CD4-positive, alpha-beta T cell (primary cell): ENCODE measurements around the gene ENPEP. TPM values are rescaled to one million over a fixed set of nuclear protein-coding genes. Genes with fewer than 3 reads are reported as not detected.

Experiments used
- ATAC-seq: fragments of 200-7000 bp; cut with Tn5 transposase; one replicate; pipeline ENCODE4 v1.10.0; 2022; ENCODE audit warnings: mild to moderate bottlenecking; ENCODE audit not compliant: poor library complexity
- CTCF ChIA-PET: fragments of 350-600 bp; sonication (Branson Sonifier 250); formaldehyde crosslinking; loops from one replicate; lab custom pipeline; 2021; ENCODE audit warnings: antibody characterized with exemption, inconsistent platforms; lab: Charles Lee
- POLR2A ChIA-PET: fragments of 350-600 bp; sonication (Branson Sonifier 250); formaldehyde crosslinking; loops from one replicate; lab custom pipeline; 2021; ENCODE audit warnings: antibody characterized with exemption, inconsistent platforms; lab: Charles Lee
- DNase-seq, 14 experiments: peaks; one replicate each; pipeline ENCODE4 v3.0.0-alpha.2; 2013 to 2020; ENCODE audit warnings: mixed read lengths in 2 of 14
- H3K27ac ChIP-seq, 2 donors: one replicate each; pipeline versions ENCODE4 v1.5.1 to v1.7.0; 2013; ENCODE audit warnings: low read length in 2 of 2, low read depth in 1 of 2, mild to moderate bottlenecking in 1 of 2
- H3K27me3 ChIP-seq, 2 experiments: 1 replicate in 1 of 2; 2 replicates in 1 of 2; pipeline versions ENCODE4 v1.6.1 to v1.7.0; 2013; ENCODE audit warnings: low read length in 2 of 2, control low read depth in 1 of 2, mild to moderate bottlenecking in 1 of 2, moderate library complexity in 1 of 2; ENCODE audit not compliant: insufficient read depth in 2 of 2, control insufficient read depth in 1 of 2
- H3K36me3 ChIP-seq: one replicate; pipeline ENCODE4 v1.6.1; 2013; ENCODE audit warnings: low read length, control low read depth; ENCODE audit not compliant: insufficient read depth
- H3K4me1 ChIP-seq: one replicate; pipeline ENCODE4 v1.6.1; 2013; ENCODE audit warnings: low read length, control low read depth; ENCODE audit not compliant: insufficient read depth
- H3K4me3 ChIP-seq: one replicate; pipeline ENCODE4 v1.5.1; 2013; ENCODE audit warnings: mild to moderate bottlenecking, low read length, moderate library complexity
- H3K9me3 ChIP-seq, 2 experiments: 1 replicate in 1 of 2; 2 replicates in 1 of 2; pipeline versions ENCODE4 v1.6.1 to v1.7.0; 2013; ENCODE audit warnings: low read length in 2 of 2, mild to moderate bottlenecking in 2 of 2, control low read depth in 1 of 2, moderate library complexity in 1 of 2; ENCODE audit not compliant: control insufficient read depth in 1 of 2, insufficient read depth in 1 of 2
- H3K27ac Mint-ChIP-seq: one replicate; pipeline ENCODE4 v1.8.0; 2020; ENCODE audit warnings: mixed read lengths
- H3K27me3 Mint-ChIP-seq: one replicate; pipeline ENCODE4 v1.8.0; 2021; ENCODE audit warnings: mixed read lengths
- H3K36me3 Mint-ChIP-seq: one replicate; pipeline ENCODE4 v1.8.0; 2021; ENCODE audit warnings: low read depth, mixed read lengths
- H3K4me1 Mint-ChIP-seq: one replicate; pipeline ENCODE4 v1.8.0; 2021; ENCODE audit warnings: low read depth, mixed read lengths
- H3K4me3 Mint-ChIP-seq: one replicate; pipeline ENCODE4 v1.8.0; 2020; ENCODE audit warnings: mild to moderate bottlenecking, mixed read lengths
- H3K9me3 Mint-ChIP-seq: one replicate; pipeline ENCODE4 v1.8.0; 2020; ENCODE audit warnings: mixed read lengths
- intact Hi-C, 2 experiments: fragments of 100-400 bp; cut with DNase I in 1 of 2; cut with micrococcal nuclease in 1 of 2; formaldehyde crosslinking; loops; one replicate each; pipeline versions ENCODE4 v1.15.1 to v1.9.0; 2023 to 2025; cut with DNase I, micrococcal nuclease
- total RNA-seq, 174 experiments: library from RNA in 2 of 174; stranded (reverse) in 2 of 174; gene quantifications; one replicate each; pipeline ENCODE4 v1.2.3 and lab custom pipeline; 2021 to 2026
- TF ChIP-seq, protein P1 (sequence below): fragments of 200-600 bp; IDR thresholded peaks from one replicate; pipeline ENCODE4 v1.8.0; 2022; ENCODE audit warnings: antibody characterized with exemption, mild to moderate bottlenecking

ENPEP gene
- total RNA-seq, 2 experiments from 2014 or later: not detected

DNA sequence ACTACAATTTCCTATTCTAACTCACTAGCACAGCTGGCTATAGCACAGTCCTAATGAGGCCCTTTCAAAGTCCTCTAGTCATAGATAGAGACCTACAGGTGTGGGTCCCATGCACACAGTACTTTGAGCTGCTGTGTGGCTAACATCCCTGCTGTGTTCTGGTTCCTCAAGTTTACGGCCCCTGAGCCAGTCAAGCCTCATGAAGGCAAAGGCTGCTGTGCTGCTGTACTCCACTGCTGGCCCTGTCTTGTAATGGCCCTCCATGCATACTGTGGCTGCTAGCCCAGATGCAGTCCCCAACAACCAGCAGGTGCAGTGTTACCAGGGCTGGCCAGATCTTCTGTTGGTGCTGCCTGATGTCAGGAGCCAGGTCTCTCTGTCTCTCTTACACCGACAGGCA, 23.4 kb upstream of the ENPEP start:
- H3K27ac ChIP-seq: no peak overlapping the region
- no peak for DNase-seq
- no peaks in the 10 kb centered on the region for H3K4me1 Mint-ChIP-seq
- H3K36me3 Mint-ChIP-seq: no peaks in the 10 kb centered on the region
- H3K9me3 ChIP-seq: no peaks in the 10 kb centered on the region
- H3K4me3 Mint-ChIP-seq: no peak overlapping the region
- ATAC-seq: no peak
- TF ChIP-seq, protein P1, sequence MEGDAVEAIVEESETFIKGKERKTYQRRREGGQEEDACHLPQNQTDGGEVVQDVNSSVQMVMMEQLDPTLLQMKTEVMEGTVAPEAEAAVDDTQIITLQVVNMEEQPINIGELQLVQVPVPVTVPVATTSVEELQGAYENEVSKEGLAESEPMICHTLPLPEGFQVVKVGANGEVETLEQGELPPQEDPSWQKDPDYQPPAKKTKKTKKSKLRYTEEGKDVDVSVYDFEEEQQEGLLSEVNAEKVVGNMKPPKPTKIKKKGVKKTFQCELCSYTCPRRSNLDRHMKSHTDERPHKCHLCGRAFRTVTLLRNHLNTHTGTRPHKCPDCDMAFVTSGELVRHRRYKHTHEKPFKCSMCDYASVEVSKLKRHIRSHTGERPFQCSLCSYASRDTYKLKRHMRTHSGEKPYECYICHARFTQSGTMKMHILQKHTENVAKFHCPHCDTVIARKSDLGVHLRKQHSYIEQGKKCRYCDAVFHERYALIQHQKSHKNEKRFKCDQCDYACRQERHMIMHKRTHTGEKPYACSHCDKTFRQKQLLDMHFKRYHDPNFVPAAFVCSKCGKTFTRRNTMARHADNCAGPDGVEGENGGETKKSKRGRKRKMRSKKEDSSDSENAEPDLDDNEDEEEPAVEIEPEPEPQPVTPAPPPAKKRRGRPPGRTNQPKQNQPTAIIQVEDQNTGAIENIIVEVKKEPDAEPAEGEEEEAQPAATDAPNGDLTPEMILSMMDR: no peak
- CTCF ChIA-PET: no interaction called here
- H3K4me1 ChIP-seq: no peaks in the 10 kb centered on the region
- H3K9me3 Mint-ChIP-seq: no peaks in the 10 kb centered on the region
- intact Hi-C loops: no loop called here
- peaks cover 0 to 5% of the 10 kb centered on the region in 2 experiments for H3K27me3 ChIP-seq
- H3K27ac Mint-ChIP-seq: no peak overlapping the region
- H3K4me3 ChIP-seq: no peak overlapping the region
- H3K27me3 Mint-ChIP-seq: peaks cover 26% of the 10 kb centered on the region
- POLR2A ChIA-PET: no interaction called here
- H3K36me3 ChIP-seq: no peaks in the 10 kb centered on the region

GRCh38 chr4:110454441-110454840, 21.5 kb upstream of the ENPEP start:
- H3K27me3 Mint-ChIP-seq: peaks cover 33% of the 10 kb centered on the region
- TF ChIP-seq, protein P1: no peak
- DNase-seq (no peak), ATAC-seq (no peak)
- H3K27ac ChIP-seq: no peak overlapping the region
- no peaks in the 10 kb centered on the region for H3K4me1 Mint-ChIP-seq
- H3K36me3 ChIP-seq: no peaks in the 10 kb centered on the region
- no peaks in the 10 kb centered on the region for H3K4me1 ChIP-seq
- intact Hi-C loops: no loop called here
- no peak overlapping the region for H3K4me3 Mint-ChIP-seq
- no peak overlapping the region for H3K27ac Mint-ChIP-seq
- ChIA-PET CTCF (no interaction called here), POLR2A (no interaction called here)
- H3K27me3 ChIP-seq: peaks cover 0 to 5% of the 10 kb centered on the region in 2 experiments
- H3K9me3 ChIP-seq: no peaks in the 10 kb centered on the region
- H3K9me3 Mint-ChIP-seq: no peaks in the 10 kb centered on the region
- H3K4me3 ChIP-seq: no peak overlapping the region
- H3K36me3 Mint-ChIP-seq: no peaks in the 10 kb centered on the region

- H3K4me3 ChIP-seq: no peak overlapping the region
- DNase-seq (no peak), ATAC-seq (no peak)
- H3K27me3 ChIP-seq: peaks cover 0 to 5% of the 10 kb centered on the region in 2 experiments
- H3K9me3 ChIP-seq: no peaks in the 10 kb centered on the region
- intact Hi-C loops: no loop called here
- no peaks in the 10 kb centered on the region for H3K9me3 Mint-ChIP-seq
- no peak overlapping the region for H3K4me3 Mint-ChIP-seq
- H3K4me1 ChIP-seq: no peaks in the 10 kb centered on the region
- ChIA-PET CTCF (no interaction called here), POLR2A (no interaction called here)
- peaks cover 25% of the 10 kb centered on the region for H3K27me3 Mint-ChIP-seq
- no peaks in the 10 kb centered on the region for H3K36me3 ChIP-seq
- no peaks in the 10 kb centered on the region for H3K36me3 Mint-ChIP-seq
- TF ChIP-seq, protein P1: no peak
- no peak overlapping the region for H3K27ac Mint-ChIP-seq
- no peaks in the 10 kb centered on the region for H3K4me1 Mint-ChIP-seq
- H3K27ac ChIP-seq: no peak overlapping the region
Measured at GRCh38 chr4:110458494-110459266, 17.3 kb upstream of the ENPEP start.
